Measurements from ENCODE around the gene EMB.
A peak's percentile ranks its signal among the peaks of the same experiment; 100 is the strongest.
"Not testable (repeated sequence)": the region's sequence is repeated elsewhere in the genome, so short reads cannot be mapped to it uniquely, and the experiment has no call there.

Gene EMB, protein sequence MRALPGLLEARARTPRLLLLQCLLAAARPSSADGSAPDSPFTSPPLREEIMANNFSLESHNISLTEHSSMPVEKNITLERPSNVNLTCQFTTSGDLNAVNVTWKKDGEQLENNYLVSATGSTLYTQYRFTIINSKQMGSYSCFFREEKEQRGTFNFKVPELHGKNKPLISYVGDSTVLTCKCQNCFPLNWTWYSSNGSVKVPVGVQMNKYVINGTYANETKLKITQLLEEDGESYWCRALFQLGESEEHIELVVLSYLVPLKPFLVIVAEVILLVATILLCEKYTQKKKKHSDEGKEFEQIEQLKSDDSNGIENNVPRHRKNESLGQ

DNA sequence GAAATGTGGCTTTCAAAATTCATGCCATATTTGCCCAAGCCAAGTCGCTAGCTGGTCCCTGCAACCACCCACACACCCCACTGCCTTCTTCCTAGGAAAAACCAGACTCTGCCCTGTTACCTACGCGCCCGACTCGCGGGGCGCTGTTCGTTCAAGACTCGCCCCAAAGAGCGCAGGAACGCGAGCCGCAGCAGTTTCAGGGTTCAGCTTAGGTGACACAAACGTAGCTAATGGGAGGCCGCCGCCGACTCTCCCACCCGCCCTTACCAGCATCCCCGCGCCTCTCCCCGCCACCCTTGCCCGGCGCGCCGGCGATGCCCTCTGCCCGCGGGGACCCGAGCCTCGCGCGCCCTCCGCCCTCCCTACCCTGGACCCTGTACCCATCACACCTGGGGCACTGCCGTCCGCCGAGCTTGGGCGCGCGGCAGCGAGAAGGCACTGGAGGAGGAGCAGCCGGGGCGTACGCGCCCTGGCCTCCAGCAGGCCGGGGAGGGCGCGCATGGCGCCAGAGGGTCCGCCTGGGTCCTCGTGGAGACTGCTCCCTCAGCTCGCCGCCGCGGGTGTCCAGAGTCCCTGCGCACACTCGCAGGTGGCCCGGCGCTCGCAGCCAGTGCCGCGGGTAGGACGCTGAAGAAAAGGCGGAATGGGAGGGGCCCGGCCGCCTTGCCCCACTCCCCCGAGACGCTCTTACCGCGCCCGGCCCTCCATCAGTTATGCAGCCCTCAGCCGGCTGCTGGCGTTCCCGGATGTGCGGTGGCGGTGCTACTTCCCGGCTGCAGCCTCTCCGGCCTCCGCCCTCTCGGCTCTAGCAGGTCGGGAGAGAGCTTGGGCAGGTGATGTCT, at the start of gene EMB:
EMB (minus strand) TSS at position 638 of the 842 bp plus-strand sequence; CDS start at position 501, 137 bp downstream.
- DNase-seq = peak; percentile 75

DNA sequence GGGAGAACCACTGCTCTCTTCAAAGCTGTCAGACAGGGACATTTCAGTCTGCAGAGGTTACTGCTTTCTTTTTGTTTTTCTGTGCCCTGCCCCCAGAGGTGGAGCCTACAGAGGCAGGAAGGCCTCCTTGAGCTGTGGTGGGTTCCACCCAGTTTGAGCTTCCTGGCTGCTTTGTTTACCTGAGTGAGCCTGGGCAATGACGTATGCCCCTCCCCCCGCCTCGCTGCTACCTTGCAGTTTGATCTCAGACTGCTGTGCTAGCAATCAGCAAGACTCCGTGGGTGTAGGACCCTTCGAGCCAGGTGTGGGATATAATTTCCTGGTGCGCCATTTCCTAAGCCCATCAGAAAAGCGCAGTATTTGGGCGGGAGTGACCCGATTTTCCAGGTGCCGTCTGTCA, 48.4 kb upstream of the EMB start:
- DNase-seq = not testable (repeated sequence)

DNA sequence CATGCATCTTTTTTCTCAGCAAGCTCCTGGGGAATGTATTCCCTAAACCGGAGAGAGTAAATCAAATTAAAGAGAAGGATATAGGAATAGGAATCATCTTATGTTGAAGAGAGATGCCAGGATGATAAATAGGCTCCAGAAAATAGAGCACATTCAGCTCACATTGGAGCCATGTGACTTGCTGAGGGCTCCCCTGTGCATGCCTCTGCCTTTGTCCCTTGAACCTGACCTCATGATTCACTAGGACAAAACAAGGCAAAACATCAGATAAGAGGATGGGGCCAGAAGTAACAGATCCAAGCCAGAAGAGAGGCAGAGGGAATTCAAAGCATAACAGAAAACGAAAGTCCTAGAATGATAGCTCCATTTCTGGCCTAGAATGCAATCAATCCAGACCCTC, 37.7 kb upstream of the EMB start:
- not testable (repeated sequence) for DNase-seq

DNA sequence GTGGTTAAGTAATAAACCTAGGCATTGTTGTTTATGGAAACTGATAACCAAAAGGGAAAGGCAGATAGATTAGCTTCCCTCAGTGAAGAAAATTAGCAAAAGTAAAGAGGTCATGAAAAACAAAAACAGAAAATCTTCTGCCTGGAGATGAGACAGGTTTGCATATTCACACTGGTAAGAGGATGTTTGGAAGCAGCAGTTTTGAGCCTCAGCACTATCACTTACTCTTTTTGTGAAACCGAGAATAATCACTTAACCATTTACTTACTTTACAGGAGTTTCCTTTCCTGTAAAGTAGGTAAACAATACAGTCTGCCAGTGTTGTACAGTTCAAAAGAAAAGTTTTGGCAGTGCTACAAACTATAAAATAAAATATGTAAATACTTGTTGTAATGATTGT, 35.5 kb upstream of the EMB start:
- no peak for DNase-seq

DNA sequence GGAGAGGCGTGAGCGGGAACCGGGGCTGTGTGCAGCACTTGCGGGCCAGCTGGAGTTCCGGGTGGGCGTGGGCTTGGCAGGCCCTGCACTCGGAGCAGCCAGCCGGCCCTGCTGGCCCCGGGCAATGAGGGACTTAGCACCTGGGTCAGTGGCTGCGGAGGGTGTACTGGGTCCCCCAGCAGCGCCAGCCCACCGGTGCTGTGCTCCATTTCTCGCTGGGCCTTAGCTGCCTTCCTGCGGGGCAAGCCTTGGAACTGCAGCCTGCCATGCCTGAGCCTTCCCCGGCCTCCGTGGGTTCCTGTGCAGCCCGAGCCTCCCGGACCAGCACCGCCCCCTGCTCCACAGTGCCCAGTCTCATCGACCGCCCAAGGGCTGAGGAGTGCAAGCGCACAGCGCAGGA, 23.9 kb upstream of the EMB start:
- DNase-seq = not testable (repeated sequence)

DNA sequence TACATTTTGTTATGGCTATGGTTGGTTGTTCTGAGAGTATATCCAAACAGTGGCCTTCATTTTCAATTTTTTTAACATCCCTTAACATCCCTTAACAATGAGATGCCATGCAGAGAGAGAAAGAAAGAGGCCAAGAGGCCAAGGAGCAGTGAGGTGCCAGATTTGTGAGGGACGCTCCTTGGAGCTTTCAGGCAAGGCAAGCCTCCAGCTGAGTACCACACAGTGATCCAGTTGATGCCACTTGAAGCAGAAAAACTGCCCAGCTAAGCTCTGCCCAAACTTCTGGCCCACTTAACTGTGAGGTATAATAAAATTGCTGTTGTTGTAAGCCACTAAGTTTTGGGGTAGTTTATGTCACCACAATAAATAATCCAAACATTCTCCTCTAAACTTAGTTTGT, 22.6 kb upstream of the EMB start:
- DNase-seq = peak; percentile 31

DNA sequence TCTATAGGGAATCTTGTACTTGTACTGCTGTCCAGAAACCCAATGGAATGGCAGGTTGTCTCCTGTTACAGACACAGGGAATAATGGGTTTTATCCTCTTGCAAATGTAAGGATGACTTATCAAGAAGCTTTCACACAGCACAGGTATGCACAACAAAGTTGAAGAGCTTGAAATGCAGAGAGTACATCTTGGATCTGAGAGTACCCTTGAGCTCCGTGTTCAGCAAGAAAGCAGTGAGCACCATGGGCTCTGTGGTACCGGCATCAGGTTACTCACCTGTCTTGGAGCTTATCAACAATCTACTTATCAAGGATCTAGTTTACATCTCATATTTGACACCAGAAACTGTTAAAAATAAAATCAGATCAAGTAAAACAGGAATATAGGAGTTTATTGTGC, 22.0 kb upstream of the EMB start:
- no peak for DNase-seq

DNA sequence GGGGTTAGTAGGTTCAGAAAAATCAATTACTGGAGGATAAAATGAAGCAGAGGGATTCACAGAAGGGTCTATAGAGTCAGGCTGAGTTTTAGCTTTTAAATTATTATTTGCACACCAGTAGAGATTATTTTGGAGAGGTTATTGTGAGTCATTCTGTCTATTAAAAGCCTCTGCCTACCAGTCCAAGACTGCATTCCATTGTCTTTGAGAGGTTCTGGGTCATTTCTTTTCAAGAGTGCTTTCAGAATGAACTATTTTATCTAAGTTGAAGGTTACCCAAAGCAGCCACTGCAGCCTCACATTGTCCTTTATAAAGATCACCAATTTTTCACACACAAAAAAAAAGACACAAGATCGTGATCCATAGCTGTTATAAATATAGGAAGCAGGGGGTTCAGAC, 21.5 kb upstream of the EMB start:
- not testable (repeated sequence) for DNase-seq

DNA sequence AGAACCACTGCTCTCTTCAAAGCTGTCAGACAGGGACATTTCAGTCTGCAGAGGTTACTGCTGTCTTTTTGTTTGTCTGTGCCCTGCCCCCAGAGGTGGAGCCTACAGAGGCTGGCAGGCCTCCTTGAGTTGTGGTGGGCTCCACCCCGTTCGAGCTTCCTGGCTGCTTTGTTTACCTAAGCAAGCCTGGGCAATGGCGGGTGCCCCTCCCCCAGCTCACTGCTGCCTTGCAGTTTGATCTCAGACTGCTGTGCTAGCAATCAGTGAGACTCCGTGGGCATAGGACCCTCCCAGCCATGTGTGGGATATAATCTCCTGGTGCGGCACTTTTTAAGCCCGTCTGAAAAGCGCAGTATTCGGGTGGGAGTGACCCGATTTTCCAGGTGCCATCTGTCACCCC, 17.3 kb upstream of the EMB start:
- DNase-seq = not testable (repeated sequence)

DNA sequence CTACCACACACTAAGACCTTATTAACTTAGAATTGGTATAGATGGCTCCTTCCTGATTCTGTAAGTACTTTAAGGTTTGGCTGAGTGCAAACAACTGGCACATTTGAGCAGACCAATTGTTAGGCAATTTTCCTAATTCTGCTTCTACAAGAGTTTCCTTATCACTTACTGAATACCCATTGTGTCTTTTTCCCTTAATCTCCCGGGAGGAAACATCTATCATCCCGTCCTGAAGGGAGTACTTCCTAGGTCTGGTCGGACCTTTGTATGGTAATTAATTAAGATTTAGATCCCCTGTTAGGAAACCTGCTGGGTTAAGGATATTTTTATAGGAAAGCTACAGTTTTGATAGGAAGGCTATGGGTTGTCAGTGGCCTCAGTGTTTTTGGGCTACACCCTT, 8.2 kb upstream of the EMB start:
- DNase-seq = not testable (repeated sequence)

DNA sequence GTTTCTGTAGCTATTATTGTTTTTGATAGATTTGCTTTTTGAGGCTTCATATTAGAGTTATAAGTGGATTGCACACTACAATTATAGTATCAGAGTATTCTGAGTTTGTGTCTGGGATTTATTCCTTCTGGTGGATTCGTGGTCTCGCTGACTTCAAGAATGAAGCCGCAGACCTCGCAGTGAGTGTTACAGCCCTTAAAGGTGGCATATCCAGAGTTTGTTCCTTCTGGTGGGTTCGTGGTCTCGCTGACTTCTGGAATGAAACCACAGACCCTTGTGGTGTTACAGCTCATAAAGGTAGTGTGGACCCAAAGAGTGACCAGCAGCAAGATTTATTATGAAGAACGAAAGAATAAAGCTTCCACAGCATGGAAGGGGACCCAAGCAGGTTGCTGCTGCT, 6.9 kb upstream of the EMB start:
- no peak for DNase-seq

DNA sequence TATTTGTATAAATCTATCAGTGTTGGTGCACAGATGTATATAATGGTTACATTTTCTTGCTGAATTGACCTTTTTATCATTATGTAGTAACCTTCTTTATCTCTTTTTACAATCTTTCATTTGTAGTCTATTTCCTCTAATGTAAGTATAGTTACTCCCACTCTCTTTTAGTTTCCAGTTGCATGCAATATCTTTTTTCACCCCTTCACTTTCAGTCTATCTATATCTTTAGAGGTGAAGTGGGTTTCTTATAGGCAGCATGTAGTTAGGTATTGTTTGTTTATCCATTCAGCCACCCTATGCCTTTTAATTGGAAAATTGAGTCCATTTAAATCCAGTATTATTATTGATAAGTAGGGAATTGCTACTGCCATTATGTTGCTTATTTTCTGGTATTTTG, 6.1 kb upstream of the EMB start:
- no peak for DNase-seq

DNA sequence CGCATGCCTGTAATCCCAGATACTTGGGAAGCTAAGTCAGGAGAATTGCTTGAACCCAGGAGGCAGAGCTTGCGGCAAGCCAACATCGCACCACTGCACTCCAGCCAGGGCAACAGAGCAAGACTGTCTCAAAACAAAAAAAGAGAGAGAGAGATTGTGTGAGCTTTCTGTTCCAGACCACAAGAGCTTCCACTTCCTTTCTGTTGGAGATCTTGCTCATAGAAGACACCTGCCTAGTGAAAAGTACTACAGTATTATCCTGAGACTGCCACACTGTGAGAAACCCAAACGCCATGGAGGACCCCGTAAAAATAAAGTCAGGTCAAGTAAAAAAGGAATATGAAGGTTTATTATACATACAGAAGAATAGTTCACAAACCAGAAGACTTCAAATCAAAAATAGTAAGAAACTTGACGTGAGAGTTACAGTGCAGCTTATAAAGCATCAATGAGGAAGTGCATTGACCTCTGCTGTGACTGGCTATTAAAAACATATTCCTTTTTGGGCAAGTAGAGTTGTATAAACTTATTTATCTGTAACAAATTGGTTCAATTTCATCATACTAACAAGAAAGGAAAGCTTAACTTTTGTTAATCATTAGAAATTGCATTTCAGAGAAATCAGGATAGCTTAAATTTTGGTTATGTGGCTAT, 4.3 kb upstream of the EMB start:
- DNase-seq = no peak

DNA sequence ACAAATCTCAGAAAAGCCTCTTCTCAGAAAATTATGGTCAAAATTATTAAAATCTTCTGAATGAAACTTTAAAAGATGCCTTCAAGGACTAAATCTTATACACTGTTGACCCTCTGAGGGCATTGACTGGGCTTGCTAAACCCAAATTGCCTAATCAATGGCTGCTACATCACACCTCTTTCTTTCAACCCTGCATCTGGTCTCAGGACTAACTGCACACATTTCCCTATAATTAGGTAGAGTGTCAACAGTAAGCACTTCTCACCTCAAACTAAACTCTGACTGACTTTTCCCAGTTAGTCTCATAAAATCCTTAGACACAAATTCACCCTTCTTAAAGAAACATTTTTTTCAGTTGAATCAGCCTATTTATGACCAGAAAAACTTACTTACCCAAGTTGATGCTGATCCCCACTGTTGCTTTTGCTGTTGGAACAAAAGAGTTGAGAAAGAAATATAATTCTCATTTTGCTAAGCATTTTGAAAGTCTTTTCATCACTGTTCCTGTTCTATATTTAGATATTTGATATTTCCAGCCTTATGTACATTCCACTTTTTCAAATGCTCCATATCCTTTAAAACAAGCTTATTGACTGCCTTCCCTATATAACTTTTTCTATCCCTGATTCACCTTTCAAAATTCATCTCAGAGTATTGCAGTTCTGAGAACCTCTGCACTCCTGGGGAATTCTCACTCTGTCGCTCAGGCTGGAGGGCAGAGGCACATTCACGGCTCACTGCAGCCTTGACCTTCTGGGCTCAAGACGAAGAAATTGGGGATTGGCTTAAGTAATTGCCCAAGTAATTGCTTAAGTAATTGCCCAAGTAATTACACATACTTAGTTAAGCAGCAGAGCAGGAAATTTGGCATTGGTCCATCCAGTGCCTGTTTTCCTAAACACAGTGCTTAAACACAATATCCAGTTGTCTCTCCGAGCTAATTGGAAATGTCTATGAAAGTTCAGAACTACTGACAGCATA, 1.8 kb upstream of the EMB start:
- peak; percentile 26 for DNase-seq

DNA sequence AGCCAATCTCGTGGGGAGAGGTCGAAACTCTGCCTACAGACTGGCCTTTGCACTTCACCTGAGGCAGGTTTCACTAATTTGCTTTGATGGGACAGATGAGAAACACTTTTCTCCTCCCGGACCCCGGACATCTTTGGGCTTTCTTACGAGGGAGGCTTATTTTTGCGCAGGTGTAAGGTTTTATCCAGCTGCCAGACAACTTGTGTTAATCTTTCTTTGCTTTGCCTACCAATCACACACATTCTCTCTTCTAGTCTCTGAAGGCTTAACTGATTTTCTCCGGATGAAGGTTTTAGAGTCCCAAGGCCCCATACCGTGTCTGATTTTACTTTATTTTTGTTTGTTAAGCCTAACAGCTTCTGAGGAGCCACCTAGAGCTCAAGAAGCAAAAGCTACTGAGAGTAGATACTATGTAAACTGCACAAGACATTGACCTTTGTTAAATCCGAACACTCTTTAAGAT, 436 bp upstream of the EMB start:
- DNase-seq = no peak

DNA sequence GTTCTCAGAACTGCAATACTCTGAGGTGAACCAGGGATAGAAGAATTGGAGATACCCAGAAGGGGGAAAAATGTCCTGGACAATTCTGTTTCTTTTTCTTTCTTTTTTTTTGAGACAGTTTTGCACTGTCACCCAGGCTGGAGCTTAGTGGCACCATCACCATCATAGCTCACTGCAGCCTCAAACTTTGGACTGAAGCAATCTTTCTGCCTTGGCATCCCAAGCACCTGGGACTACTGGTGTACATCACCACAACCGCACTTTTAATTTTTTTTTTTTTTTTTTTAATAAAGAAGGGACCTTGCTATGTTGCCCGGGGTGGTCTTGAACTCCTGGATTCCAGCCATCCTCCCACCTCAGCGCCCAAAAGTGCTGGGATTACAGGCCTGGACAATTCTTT, 1.9 kb downstream of the EMB start:
- DNase-seq = no peak

DNA sequence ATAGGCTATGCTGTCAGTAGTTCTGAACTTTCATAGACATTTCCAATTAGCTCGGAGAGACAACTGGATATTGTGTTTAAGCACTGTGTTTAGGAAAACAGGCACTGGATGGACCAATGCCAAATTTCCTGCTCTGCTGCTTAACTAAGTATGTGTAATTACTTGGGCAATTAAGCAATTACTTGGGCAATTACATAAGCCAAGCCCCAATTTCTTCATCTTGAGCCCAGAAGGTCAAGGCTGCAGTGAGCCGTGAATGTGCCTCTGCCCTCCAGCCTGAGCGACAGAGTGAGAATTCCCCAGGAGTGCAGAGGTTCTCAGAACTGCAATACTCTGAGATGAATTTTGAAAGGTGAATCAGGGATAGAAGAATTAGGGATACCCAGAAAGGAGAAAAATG, 3.0 kb downstream of the EMB start:
- peak; percentile 30 for DNase-seq

DNA sequence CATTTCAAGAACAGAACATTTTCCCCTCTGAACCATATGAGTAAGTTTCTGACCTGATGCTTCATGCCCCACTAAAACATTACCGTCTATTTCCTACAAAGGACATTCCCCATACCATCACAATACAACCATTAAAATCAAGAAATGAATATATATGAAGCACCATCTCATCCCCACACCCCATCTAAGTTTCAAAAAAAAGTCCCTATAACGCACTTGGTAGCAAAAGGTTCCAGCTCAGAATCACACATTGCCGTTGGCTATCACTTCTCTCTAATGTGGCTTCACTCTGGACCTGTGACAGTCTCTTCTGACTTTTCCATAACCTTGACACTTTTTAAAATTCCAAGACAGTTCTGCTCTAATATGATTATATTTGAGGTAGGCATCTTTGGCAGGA, 5.9 kb downstream of the EMB start:
- DNase-seq = no peak

DNA sequence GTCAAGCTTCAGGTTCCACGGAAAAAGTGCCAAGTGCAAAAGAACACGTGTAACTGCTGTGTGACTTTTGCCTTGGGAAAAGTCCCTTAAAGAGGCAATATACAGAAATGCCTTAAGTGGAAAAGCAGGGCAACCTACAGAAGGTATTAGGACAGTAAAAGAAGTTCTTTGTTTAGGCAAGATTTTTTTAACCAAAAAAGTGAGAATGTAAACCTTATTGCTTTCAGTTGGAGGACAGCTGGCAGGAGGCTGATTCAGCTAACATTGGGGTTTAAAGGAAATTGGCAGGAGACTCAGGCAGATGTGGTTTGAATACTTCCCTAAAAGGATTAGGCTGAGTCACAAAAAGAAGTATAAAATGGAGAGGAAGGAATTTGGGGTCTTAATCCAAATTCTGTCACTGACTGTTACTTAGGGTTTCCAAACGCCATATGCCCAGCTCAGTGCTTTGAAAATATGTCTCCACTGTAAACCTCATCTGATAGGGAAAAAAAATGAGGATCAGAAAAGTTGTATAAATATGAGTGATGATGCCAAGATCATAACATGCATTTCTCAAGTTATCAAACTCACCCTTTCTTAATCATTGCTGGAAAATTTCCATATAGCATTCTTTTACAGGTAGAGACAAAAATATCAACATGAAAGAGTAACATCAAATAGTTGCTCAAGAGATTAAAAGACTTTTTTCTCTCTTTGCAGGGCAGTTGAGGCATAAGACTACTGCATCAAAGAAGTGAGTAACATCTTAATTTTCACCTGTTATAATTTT, 9.8 kb downstream of the EMB start:
- DNase-seq = not testable (repeated sequence)

DNA sequence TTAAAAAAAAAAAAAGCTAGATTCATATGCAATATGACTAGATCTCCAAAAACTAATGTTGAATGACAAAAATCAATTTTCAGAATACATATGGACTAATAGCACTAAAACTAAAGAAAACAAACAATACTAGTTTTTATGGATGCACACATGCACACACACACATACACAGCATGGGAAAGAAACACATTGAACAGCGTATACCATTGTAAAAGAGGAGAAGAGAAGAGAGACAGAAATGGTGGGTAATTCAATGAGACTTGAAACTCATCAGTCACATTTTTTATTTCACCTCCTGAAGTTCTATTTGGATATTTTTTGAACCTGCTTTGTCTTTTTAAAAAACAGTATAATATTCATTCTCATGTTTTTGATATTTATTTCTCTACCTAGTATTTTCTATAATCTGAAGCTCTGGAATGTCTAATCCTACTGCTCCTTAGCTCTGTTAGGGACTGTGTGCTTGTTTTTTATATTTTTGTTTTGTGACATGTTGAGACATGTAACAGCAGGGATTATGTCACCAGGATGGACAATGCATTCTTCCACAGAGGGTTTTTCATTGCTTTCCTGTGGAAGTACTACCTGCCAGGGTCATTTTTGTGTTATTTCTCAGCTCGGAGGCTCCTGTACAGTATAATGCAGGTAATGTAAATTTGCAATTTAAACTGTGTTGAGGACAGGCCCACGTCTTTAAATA, 17.8 kb downstream of the EMB start:
- not testable (repeated sequence) for DNase-seq
